ENCODE data around the gene CHST9.
"Not testable (repeated sequence)": the region's sequence is repeated elsewhere in the genome, so short reads cannot be mapped to it uniquely, and the experiment has no call there.

The CHST9 gene

DNA sequence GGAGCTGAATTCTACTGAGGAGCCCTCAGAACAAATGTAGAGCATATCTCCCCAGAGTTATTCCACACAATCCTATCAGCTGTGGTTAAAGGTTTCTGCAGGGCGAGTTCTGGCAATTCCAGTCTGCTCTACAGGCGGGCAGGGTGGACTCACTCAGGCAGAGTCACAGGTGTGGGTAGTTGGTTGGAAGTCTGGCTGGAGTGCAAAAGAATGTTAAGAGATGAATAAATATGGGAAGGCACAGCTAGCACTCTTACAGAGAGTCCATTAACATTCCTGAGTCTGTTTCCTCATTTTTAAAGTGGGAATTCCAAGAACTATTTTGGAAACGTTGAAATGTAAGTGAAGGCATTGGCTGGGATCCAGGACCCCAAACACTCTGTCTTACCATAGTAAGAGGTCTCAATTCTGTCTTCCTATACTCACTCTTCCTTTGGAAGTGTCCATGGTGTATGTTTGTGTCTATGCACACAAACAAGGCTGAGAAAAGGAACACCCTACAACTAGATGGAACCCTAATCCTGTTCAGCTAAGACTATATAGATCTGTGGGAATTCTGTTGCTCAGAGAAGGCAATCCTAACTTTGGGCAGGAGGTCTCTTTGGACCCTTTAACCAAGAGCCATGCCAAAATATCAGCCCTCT lies 256.3 kb downstream of the CHST9 start:
- no peak for DNase-seq (ENCODE audit: low read depth)
- no peak for TF ChIP-seq CTCF (IDR thresholded peaks at IDR 0.05; ENCODE audit: insufficient read depth, low read depth, low read length, missing control alignments)
- no peak overlapping the region for H3K4me3 ChIP-seq (ENCODE audit: low read depth, low read length)

DNA sequence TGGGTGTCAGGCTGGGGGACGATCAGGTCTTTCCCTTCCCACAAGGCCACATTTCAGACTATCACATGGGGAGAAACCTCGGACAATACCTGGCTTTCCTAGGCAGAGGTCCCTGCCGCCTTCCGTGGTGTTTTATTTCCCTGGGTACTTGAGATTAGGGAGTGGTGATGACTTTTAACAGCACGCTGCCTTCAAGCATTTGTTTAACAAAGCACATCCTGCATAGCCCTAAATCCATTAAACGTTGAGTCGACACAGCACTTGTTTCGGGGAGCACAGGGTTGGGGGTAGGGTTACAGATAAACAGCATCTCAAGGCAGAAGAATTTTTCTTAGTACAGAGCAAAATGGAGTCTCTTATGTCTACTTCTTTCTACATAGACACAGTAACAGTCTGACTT lies 257.3 kb downstream of the CHST9 start:
- not testable (repeated sequence) for DNase-seq (ENCODE audit: low read depth); H3K4me3 ChIP-seq (ENCODE audit: low read depth, low read length)

- no peak for DNase-seq (ENCODE audit: low read depth)
- no peak for TF ChIP-seq CTCF (IDR thresholded peaks at IDR 0.05; ENCODE audit: insufficient read depth, low read depth, low read length, missing control alignments)
- no peak overlapping the region for H3K4me3 ChIP-seq (ENCODE audit: low read depth, low read length)
These were observed 258.9 kb downstream of the CHST9 start for GRCh38 chr18:26926066-26926675.

DNA sequence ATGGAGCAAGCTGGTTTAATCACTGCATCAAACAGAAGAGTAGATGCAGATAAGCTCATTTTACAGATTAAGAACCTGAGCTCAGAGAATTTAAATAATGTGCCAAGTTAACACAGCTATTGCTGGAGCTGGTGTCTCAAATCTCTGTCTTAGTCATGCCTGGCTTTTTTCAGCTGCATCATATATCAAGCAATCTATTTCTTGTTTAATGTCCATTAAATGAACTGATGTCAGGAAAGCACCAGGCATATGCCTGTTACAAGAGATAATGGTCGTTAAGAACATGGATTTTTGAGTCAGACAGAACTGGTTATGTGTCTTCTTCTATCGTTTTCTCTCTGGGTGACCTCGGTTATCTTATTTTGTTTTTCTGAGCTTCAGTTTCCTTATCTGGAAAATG lies 259.8 kb downstream of the CHST9 start:
- H3K4me3 ChIP-seq (ENCODE audit: low read depth, low read length) = no peak overlapping the region
- DNase-seq (ENCODE audit: low read depth) = no peak
- no peak for TF ChIP-seq CTCF (IDR thresholded peaks at IDR 0.05; ENCODE audit: insufficient read depth, low read depth, low read length, missing control alignments)

DNA sequence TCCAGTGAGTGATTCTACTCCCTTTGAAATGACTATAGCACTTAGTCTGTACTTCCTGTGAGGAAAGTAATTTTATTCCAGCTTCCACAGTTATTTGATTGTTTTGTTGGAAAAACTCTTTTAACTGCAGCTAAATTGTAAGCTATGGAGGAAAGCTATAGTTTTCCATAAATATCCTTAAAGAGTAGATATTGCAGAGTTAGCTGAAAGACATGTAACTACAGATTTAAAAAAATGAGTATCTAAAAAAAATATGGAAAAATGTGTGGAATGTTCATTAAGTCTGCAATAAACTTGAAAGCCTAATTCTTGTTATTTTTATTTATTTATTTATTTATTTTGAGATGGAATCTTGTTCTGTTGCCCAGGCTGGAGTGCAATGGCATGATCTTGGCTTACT lies 262.8 kb downstream of the CHST9 start:
- DNase-seq (ENCODE audit: low read depth) = no peak
- no peak for TF ChIP-seq CTCF (IDR thresholded peaks at IDR 0.05; ENCODE audit: insufficient read depth, low read depth, low read length, missing control alignments)
- H3K4me3 ChIP-seq (ENCODE audit: low read depth, low read length) = no peak overlapping the region

DNA sequence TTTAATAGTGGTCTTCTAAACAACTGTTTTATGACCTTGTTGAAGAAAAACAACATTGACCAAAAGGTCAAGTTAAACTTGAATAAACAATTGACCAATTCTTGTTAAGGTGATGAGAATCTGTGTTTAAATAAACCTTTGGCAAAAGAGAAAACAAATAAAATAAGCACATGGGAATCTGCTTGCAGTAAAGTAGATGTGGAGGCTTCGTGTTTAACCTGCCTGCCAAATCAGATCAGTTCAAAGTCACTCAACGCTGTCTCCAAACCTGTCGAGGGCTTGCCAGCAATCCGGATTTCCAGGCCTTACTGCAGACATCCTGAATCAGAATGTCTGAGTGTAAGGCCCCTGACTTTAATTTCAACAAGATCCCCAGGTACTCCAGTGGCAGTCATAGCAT lies 264.5 kb downstream of the CHST9 start:
- DNase-seq (ENCODE audit: low read depth) = no peak
- no peak overlapping the region for H3K4me3 ChIP-seq (ENCODE audit: low read depth, low read length)
- no peak for TF ChIP-seq CTCF (IDR thresholded peaks at IDR 0.05; ENCODE audit: insufficient read depth, low read depth, low read length, missing control alignments)

- no peak for TF ChIP-seq CTCF (IDR thresholded peaks at IDR 0.05; ENCODE audit: insufficient read depth, low read depth, low read length, missing control alignments)
- H3K4me3 ChIP-seq (ENCODE audit: low read depth, low read length) = no peak overlapping the region
- no peak for DNase-seq (ENCODE audit: low read depth)
These were observed 265.5 kb downstream of the CHST9 start for GRCh38 chr18:26919627-26920026.

Data from GM12865 (cell line).